ENCODE measurements around the gene VAV2. TPM values are rescaled to one million over a fixed set of nuclear protein-coding genes. Genes with fewer than 3 reads are reported as not detected.

Gene VAV2
- total and polyA plus RNA-seq, 2 experiments from 2014 or later = 8.1 to 28.9 TPM

DNA sequence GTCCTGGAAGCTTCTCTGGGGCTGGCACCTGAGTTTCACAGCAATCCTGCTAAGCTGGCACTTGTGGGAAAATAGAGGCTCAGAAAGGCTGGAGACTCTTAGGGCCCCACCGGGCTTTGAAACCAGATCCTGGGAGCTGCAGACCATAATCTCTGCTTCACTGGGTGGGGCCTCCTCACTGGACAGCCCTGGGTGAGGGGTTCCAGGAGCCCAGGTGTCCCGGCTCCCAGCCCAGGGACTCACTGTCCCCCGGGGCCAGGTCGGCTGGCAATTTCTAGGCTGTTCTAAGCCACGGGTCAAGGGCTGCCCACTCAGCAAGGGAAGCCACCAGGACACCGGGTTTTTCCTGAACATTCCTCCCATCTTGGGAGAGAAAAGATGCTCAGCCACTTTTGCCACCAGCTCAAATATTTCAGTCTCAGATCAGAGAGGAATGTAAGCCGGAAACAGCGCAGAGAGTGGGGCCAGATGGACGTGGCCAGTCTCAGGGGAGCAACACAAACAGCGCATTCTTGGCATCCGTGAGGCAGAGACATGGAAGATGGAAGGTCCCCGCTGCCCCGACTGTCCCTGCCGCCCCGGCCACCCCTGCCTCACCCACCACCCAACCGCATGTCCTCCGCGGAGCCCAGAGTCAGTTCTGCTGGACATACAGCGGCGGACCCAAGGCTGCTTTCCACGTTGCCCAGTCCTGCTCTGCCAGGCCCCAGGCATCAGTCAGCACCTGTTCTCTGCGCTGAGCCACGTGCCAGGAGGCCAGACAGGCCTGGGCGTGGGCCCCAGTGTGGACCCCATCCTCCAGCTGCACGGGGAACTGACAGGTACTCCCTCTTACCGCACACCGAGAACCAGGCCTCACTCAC, 72.6 kb downstream of the VAV2 start:
- no peak overlapping the region for H2AFZ ChIP-seq
- DNase-seq (ENCODE audit: low spot score) (no peak), ATAC-seq (no peak)
- Mint-ChIP-seq H3K27me3 (ENCODE audit: insufficient read depth, low read depth, poor library complexity) (peaks cover 9% of the 10 kb centered on the region), H3K4me1 (peaks cover 29% of the 10 kb centered on the region), H3K9me3 (no peaks in the 10 kb centered on the region), H3K4me3 (no peak overlapping the region), H3K36me3 (ENCODE audit: low read depth) (peaks cover 4% of the 10 kb centered on the region; the same call in 1 of the 3 replicates), H3K27ac (no peak overlapping the region)
- H3K36me3 ChIP-seq (ENCODE audit: insufficient read depth) = no peaks in the 10 kb centered on the region
- H4K20me1 ChIP-seq (replicated peaks; ENCODE audit: insufficient read depth) = peaks cover 8% of the 10 kb centered on the region
- H3K79me2 ChIP-seq (replicated peaks; ENCODE audit: insufficient read depth) = peaks cover 56% of the 10 kb centered on the region
- TF ChIP-seq ZNF331 (CRISPR knock-in tag; IDR thresholded peaks at IDR 0.05; ENCODE audit: low read depth) (no peak), STAT1 (IDR thresholded peaks at IDR 0.05; ENCODE audit: unreplicated experiment) (no peak), REST (IDR thresholded peaks at IDR 0.05; ENCODE audit: unreplicated experiment) (no peak), CTCF (conservative IDR thresholded peaks at IDR 0.05; ENCODE audit: low read depth in 2 of 2) (no peak), NANOG (IDR thresholded peaks at IDR 0.05; ENCODE audit: borderline replicate concordance) (no peak), EZH2phosphoT487 (IDR thresholded peaks at IDR 0.05; ENCODE audit: unreplicated experiment) (no peak), JUNB (IDR thresholded peaks at IDR 0.05; ENCODE audit: unreplicated experiment) (no peak), ZNF462 (CRISPR knock-in tag; IDR thresholded peaks at IDR 0.05) (no peak)
- no peak overlapping the region for H3K27ac ChIP-seq (ENCODE audit: low read depth)
- H3K4me3 ChIP-seq = no peak overlapping the region
- H3K9me2 ChIP-seq (ENCODE audit: insufficient read depth) = no peaks in the 10 kb centered on the region
- H3K4me1 ChIP-seq (ENCODE audit: insufficient read depth) = no peaks in the 10 kb centered on the region; the same call in 1 of the 2 replicates
- H3K27me3 ChIP-seq (ENCODE audit: insufficient read depth) = no peaks in the 10 kb centered on the region
- H3K4me2 ChIP-seq = no peak overlapping the region
- H3F3A ChIP-seq (replicated peaks; ENCODE audit: low read depth) = no peaks in the 10 kb centered on the region

All from GM23338 (cell line).